Esophagus muscularis mucosa (tissue), 2 donors: Measurements from ENCODE around the gene SLC35A4.

Source experiments
- EP300 ChIP-seq: sonication (generic); formaldehyde crosslinking; IDR thresholded peaks from one replicate; pipeline ENCODE4 v1.6.1; 2017; ENCODE audit warnings: antibody characterized with exemption
- POLR2A ChIP-seq: fragments of 450-650 bp; IDR thresholded peaks from one replicate; pipeline ENCODE4 v1.6.1; 2017; ENCODE audit warnings: antibody characterized with exemption, moderate library complexity, mild to moderate bottlenecking, low read depth

GRCh38 chr5:140540227-140540626, 24.4 kb upstream of the SLC35A4 start:
- TF ChIP-seq EP300 (no peak), POLR2A (no peak)
